NCI-H187 treated with DMSO at 0.1 percent for 48 hours (cell line): ENCODE results near the gene NEK4.

ENCODE experiments used
- DNase-seq: peaks from one replicate; lab custom pipeline; 2025; lab: John Stamatoyannopoulos, UW

NEK4 gene

GRCh38 chr3:52770496-52771333 lies at the start of gene NEK4:
Gene NEK4, minus strand, starts transcription at chr3:52770940. Its CDS starts 194 bp downstream, at chr3:52770746.
- peak; percentile 41 for DNase-seq

GRCh38 chr3:52819936-52820335 lies 49.2 kb upstream of the NEK4 start:
- DNase-seq = no peak

- no peak for DNase-seq
These were observed 47.1 kb upstream of the NEK4 start for GRCh38 chr3:52817860-52818259.

DNA sequence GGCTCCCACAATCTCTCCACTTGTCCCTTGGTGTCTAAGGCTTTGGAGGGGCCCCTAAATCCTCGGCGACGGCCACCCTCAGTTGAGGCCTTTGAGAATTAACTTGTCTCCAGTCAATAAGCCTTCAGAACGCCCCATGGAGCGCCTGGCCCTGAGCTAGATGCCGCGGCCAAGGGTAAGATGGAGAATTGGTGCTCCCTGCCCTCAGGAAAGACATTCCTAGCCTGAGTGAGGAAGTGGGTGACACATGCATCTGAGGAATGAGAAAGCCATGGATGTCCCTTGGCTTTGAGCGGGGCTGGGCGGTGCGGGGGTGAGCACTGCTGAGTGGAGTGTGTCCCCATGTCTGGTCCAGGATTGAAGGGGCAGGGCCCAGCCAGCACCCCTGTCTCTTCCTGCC lies 46.5 kb upstream of the NEK4 start:
- no peak for DNase-seq

DNA sequence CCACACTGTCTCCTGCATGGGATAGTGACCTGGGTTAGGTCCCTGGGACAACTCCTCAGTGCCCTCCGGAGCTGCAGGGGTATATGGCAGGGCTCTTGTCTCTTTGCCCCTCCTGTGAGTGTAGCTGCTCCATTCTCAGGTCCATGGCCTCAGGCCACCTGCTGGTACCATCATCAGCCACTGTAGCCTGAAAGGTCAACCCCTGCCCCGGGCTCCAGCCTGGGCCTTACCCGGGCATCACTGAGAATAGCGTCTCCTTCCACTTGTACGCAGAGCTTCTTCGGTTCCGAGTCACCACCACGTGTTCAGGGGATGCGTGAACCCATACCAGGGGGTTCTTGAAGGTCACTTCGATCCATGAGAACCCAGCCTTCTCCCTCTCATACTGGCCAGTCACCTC lies 45.9 kb upstream of the NEK4 start:
- DNase-seq = no peak

DNA sequence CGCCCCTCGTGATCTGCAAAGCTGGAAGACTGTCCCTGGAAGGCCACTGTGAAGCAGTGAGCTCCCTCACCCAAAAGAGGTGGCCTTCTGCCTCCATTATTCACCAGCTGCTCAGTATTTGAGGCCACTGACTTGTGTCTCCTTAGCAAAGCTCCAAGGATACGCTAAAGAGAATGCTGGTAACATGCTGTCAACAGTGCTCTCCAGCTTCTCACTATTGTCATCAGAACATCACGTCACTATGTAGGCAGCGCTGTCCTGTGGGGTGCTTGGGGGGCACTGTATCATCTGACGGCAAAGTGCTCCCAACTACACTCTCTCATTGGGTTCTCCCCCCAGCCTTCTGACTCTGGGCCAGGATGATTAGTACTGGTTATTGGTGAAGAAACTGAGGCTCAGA lies 45.5 kb upstream of the NEK4 start:
- no peak for DNase-seq

DNA sequence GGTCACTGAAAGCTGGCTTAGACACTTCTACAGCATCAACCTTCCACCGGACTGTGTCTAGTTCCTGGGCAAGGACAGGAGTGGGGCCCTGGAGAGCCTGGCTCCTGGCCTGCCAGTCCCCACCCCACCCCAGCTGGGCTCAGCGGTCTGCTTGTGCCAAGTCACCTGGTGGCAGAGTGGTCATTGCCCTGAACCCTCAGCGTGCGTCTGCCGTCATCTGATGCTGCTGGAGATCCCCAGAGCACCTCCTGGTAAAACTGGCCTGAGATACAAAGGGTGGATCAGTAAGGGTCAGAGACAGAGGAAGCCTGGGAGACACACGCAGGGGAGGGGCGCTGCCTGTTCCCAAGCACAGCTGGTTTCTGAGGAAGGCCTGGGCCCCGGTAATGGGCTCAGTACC lies 43.1 kb upstream of the NEK4 start:
- no peak for DNase-seq

DNA sequence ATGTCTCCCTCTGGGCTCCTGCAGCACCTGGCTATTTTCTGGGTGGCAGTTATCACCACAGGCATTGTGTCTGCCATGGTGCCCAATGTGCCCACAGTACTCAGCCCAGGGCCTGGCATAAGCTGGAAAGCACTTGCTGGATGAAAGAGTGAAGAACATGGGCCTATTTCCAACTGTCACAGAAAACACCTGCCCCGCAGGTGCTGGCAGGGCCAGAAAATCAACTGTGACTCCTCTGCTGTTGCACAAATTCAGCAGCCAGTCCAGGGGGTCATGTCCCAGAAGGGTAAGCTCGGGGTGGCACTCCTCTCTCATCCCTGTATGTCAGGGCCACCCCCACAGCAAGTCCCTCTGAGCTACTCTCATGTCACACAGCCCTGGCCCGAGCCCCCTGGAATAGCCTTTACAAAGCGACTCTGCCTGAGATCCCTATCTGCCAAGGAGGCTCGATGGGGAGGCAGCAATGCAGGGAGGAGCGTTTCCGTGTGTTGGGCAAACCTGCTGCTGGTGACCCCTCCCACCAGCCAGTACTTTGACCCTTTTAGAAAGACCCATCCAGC lies 40.8 kb upstream of the NEK4 start:
- DNase-seq = no peak

- no peak for DNase-seq
These were observed 40.2 kb upstream of the NEK4 start for GRCh38 chr3:52810923-52811322.

DNA sequence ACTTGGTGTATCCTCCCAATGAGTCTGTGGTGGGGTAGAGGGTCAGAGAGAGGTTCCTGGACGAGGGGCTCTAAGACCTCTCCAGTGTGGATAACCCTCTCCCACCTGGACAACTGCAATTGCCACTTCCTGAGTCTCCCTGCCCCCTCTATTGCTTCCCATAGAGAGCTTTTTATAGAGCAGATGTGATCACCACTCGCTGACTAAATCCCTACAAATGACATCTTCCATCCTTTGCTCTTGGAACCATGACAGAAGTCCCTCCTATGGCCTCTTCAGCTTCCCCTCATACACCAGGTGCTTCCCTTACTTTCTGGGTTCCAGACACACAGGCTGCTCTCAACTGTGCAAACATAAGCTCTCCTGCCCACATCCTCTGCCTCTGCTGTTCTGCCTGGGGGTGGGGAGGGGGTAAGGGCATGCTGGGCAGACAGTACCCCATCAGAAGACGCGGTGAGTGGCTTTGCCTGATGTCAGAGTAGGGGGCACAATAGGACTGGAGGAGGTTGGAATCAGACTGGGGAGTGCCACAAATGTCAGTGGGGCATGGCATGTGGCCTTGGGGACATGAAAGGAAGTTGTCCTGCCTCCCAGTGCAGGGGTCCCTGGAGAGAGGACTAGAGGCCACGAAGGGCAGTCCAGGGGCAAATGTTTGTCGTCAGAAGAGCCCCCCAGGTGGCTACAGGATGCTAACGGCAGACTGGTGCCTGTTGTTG lies 39.1 kb upstream of the NEK4 start:
- DNase-seq = no peak

DNA sequence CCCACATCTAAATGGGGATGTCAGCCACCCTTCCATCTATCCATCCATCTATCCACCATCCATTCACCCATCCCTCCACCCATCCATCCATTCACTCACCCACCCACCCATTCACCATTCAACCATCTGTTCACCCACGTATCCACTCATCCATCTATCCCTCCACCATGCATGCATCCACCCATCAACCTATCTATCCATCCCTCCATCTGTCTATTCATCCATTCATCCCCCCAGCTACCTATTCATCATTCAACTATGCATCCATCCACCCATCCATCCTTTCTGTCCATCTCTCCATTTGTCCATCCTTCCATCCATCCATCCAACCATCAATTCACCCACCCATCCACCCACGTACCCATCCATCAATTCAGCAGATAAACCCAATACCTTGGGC lies 38.4 kb upstream of the NEK4 start:
- no peak for DNase-seq

DNA sequence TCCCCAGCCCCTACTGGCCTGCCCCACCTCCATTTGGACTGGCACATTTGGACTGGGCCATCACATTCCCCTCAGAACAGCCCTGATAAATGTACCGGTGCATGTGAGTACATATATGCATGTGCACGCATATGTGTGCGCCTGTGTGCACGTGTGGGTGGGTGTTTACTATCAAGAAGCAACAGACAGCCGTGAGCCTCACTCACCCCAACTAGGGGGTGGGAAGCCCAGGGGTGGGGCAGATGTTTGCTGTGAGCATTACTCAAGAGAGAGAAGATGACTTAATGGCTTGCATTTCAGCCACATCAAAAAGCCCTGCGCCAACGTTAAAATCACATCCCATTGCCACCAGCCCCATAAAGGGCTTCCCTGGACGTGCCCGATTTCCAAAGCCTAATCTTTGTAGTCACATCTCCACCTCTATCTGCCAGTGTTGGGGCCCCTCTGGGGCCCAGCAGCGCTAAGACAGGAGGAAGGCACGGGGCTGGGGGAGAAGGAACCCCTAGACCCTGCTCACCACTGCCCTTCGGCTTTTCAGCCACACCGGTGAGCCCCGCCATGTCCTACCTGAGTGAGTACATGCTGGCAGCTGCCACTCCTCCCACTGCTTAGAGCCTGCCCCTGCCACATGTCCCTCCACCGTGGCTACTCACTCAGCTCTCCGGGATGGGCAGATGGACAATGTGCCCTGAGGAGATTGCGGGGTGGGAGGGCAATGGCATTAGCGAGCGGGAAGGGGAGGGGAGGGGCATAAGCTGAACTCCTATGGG lies 34.7 kb upstream of the NEK4 start:
- DNase-seq = no peak

- no peak for DNase-seq
These were observed 31.1 kb upstream of the NEK4 start for GRCh38 chr3:52801839-52802238.

DNA sequence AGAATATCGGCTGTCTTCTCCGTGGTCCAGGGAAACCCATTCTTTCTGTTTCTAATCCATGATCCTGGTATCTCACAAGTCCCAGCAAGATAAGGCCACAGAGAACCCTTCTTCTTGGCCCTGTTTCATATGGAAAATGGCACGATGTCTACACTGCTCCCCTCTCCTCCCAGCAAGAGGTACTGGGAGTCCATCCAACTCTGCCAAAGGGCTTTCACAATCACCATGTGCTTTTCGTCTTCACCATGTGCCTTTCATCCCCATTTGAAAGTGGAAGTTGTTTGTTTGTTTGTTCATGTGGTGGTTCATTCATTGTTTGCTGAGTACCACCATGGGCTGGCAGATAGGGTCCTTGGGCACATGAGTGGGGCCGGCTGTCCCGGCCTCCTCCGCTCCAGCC lies 29.3 kb upstream of the NEK4 start:
- DNase-seq = no peak

DNA sequence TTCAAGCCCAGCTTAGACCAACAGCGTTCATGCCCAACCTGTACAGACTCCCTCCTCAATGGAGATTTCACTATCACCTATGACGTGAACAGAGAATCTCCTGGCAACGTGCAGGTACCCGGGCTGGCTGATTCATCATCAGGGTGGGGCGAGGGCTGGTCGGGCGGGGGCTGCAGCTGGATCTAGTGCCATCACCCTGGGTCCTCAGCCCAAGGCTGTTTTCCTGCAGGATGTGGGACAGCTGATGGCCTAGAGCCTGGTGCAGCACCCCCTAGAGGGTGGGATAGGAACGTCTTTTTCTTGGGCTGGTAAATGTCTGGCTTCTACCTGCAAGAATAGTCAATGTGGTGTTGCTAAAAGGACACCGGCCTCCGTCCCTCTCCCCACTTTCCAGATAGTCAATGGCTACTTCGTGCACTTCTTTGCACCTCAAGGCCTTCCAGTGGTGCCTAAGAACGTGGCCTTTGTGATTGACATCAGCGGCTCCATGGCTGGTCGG lies 28.3 kb upstream of the NEK4 start:
- no peak for DNase-seq

- no peak for DNase-seq
These were observed 27.7 kb upstream of the NEK4 start for GRCh38 chr3:52798376-52798977.

GRCh38 chr3:52796411-52796810 lies 25.7 kb upstream of the NEK4 start:
- DNase-seq = no peak

GRCh38 chr3:52795298-52795900 lies 24.7 kb upstream of the NEK4 start:
- DNase-seq = no peak

DNA sequence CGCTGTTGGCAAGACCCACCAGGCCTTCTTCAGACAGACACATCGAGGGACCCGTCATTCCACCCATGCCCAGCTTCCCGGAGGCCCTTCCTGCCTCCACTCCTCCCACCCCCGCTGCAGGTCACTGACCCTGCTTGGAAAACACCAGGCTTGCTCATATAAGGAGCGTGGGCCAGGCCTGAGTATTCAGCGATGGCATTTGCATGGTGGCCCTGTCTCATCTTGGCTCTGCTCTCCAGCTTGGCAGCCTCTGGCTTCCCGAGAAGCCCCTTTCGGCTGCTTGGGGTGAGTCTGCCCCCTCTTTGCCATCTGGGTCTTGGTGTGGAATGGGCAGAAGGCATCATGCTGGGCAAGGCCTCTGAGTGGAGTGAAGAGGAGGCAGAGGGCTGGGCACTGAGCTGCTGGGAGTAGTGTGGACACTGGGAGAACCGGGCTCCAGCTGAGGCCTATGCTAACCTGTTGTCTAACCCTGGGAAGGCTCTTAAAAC lies 23.9 kb upstream of the NEK4 start, which contains the start of gene ITIH3:
Gene ITIH3 (plus strand): TSS at position 185 of the 488 bp plus-strand sequence. CDS start 8 bp downstream, at position 193.
- no peak for DNase-seq

DNA sequence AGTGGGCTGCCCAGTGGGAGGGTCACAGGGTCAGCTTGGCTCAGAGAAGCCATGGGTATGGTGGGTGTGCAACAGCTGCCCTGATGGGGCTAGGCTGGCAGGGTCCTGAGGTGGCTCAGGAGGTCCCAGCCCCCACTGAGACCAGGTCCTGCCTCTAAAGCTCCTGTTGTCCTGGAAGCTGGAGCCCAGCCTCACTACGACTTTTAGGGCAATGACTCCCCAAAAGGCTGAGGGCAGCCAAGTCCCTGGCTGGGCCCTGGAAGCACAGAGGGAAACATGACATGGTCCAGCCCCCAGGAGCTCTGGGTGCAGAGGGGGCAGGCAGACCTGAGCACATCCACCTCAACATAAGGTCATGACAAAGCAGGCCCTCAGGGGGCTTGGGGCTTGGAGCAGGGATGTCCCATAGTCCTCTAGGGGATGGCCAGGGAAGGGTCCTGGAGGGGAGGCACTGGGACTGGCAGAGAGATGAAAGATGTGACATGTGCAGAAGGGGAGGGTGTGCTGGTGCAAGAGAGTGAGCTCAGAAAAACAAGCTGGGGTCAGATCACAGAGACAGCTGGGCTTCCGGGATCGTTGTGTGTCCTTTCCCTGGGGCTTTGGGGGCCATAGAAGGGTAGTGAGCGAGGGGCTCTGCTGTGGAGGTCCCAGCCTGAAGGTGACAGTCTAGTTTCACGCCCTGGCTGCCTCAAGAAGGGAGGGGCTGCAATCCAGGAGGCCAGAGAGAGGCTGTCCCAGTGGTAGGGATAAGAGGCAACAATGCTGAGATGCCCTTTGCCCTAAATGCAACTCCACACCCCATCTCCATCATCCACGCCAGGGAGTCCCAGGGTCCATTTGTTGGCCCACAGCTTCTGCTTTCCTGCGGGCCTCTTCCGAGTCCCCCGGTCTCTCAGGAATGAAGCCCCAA lies 23.2 kb upstream of the NEK4 start:
- DNase-seq = no peak
